Natural killer cell treated with Interleukin-12 subunit alpha and Interleukin-12 subunit beta and Interleukin-15 and Interleukin-18, amount 100 ng/mL, for 72 hours (primary cell): ENCODE data around the gene FAM180A. TPM values are rescaled to one million over a fixed set of nuclear protein-coding genes. Genes with fewer than 3 reads are reported as not detected.

ENCODE experiments used
- ATAC-seq, 2 donors: fragments of 150-1000 bp; cut with Tn5 transposase in 1 of 2; sonication (Bioruptor Pico), chemical (Tn5 transposase) in 1 of 2; 2 replicates each; pipeline ENCODE4 v1.10.0; 2021
- DNase-seq: peaks from one replicate; pipeline ENCODE4 v3.0.0; 2022; ENCODE audit warnings: low spot score
- H3K27ac Mint-ChIP-seq, 2 donors: 1 replicate in 1 of 2; 2 replicates in 1 of 2; pipeline ENCODE4 v1.8.0; 2022; ENCODE audit warnings: mixed read lengths in 2 of 2, mild to moderate bottlenecking in 1 of 2, moderate library complexity in 1 of 2
- H3K27me3 Mint-ChIP-seq, 2 donors: 1 replicate in 1 of 2; 2 replicates in 1 of 2; pipeline ENCODE4 v1.8.0; 2022; ENCODE audit warnings: mixed read lengths in 2 of 2
- H3K36me3 Mint-ChIP-seq: one replicate; pipeline ENCODE4 v1.8.0; 2022; ENCODE audit warnings: mixed read lengths
- H3K4me1 Mint-ChIP-seq, 2 donors: 1 replicate in 1 of 2; 2 replicates in 1 of 2; pipeline ENCODE4 v1.8.0; 2022; ENCODE audit warnings: low read depth in 2 of 2, mixed read lengths in 2 of 2, mild to moderate bottlenecking in 1 of 2
- H3K4me3 Mint-ChIP-seq: one replicate; pipeline ENCODE4 v1.8.0; 2022; ENCODE audit warnings: mixed read lengths
- H3K9me3 Mint-ChIP-seq: 2 replicates; pipeline ENCODE4 v1.8.0; 2022; ENCODE audit warnings: mixed read lengths
- total RNA-seq, 2 donors: library from RNA; stranded (reverse); gene quantifications; one replicate each; pipeline ENCODE4 v1.2.3, GENCODE V29; 2022

The FAM180A gene
- not detected for total RNA-seq

DNA sequence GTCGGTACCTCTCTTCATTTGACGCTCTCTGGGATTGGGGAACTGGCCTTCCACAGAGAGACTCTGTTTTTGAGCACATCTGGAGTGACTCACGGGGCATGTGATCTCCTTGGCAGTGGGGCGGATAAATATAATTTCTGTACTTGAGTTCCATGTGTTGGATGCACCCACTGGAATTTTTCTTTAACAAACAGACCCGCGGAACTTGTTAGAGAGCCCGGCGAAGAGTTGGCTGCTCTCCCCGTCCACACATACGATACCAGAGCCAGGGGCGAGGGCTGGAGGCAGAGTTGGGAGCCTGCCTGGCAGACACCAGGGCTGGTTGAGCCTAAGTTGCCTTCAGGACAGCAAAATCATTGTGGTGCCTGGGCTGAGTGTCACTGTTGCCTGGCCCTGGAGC is at the start of gene FAM180A:
Gene FAM180A, minus strand, starts transcription at position 44 of the 400 bp plus-strand sequence. CDS start 233 bp downstream, outside the sequence.
- Mint-ChIP-seq H3K9me3 (no peaks in the 10 kb centered on the region), H3K27me3 (peaks cover 2 to 13% of the 10 kb centered on the region in 2 donors), H3K27ac (no peak within 1 kb of the TSS), H3K36me3 (no peaks in the 10 kb centered on the region), H3K4me1 (no peaks in the 10 kb centered on the region), H3K4me3 (no peak within 1 kb of the TSS)
- ATAC-seq: no peak
- no peak for DNase-seq

DNA sequence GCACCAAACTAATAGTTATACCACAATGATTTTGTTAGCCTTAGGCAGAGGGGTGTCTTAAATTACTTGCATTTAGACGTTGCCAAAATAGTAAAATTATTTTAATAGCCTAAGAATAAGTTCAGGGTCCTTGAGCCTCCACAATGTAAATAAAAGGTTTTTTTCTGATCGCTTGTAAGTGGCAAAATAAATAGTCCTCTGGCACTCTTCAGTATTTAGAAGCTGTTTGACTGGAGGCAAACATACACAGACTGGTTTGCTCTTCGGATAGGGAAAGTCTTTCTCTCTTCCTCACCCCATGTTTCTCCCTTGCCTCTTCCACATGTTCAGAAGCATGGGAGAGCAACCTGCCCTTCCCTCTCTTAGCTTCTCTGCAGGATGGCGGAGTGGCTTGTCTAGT is 49.5 kb upstream of the FAM180A start:
- Mint-ChIP-seq H3K9me3 (no peaks in the 10 kb centered on the region), H3K4me1 (peaks cover 10 to 11% of the 10 kb centered on the region in 2 donors), H3K27me3 (peaks cover 8 to 24% of the 10 kb centered on the region in 2 donors), H3K36me3 (no peaks in the 10 kb centered on the region), H3K27ac (no peak overlapping the region), H3K4me3 (no peak overlapping the region)
- DNase-seq (no peak), ATAC-seq (no peak)

GRCh38 chr7:135795846-135796570 is 47.4 kb upstream of the FAM180A start:
- Mint-ChIP-seq H3K9me3 (no peaks in the 10 kb centered on the region), H3K36me3 (no peaks in the 10 kb centered on the region), H3K27ac (no peak overlapping the region), H3K27me3 (peaks cover 0 to 15% of the 10 kb centered on the region in 2 donors), H3K4me1 (peaks cover 2 to 6% of the 10 kb centered on the region in 2 donors), H3K4me3 (no peak overlapping the region)
- ATAC-seq (no peak), DNase-seq (no peak)

GRCh38 chr7:135793841-135794240 is 45.2 kb upstream of the FAM180A start:
- H3K9me3 Mint-ChIP-seq: no peaks in the 10 kb centered on the region
- H3K4me1 Mint-ChIP-seq: no peaks in the 10 kb centered on the region
- no peak overlapping the region for H3K27ac Mint-ChIP-seq

GRCh38 chr7:135792866-135793265 is 44.3 kb upstream of the FAM180A start:
- Mint-ChIP-seq H3K36me3 (no peaks in the 10 kb centered on the region), H3K9me3 (no peaks in the 10 kb centered on the region), H3K4me3 (no peak overlapping the region), H3K4me1 (no peaks in the 10 kb centered on the region), H3K27me3 (peaks cover 0 to 12% of the 10 kb centered on the region in 2 donors), H3K27ac (no peak overlapping the region)
- no peak for ATAC-seq
- no peak for DNase-seq

More at GRCh38 chr7:135793841-135794240, 45.2 kb upstream of the FAM180A start:
- H3K36me3 Mint-ChIP-seq: no peaks in the 10 kb centered on the region
- peaks cover 0 to 9% of the 10 kb centered on the region in 2 donors for H3K27me3 Mint-ChIP-seq
- no peak for DNase-seq
- no peak for ATAC-seq
- no peak overlapping the region for H3K4me3 Mint-ChIP-seq

DNA sequence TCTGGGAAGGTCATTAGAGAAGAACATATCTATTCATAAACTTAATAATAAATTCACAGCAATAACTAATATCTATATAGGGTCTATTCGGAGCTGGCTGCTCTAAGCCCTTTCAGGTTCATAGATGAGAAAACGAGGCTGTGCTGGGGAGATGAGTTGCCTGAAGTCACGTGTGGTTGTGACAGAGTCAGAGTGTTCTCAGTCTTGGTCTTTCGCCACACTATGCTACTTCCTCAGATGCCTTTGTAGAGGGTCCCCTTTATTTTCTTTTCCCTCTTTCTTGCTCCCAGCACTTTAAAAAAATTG is 43.7 kb upstream of the FAM180A start:
- Mint-ChIP-seq H3K27ac (no peak overlapping the region), H3K36me3 (no peaks in the 10 kb centered on the region), H3K27me3 (peaks cover 0 to 12% of the 10 kb centered on the region in 2 donors), H3K4me1 (no peaks in the 10 kb centered on the region), H3K9me3 (no peaks in the 10 kb centered on the region), H3K4me3 (no peak overlapping the region)
- DNase-seq: no peak
- no peak for ATAC-seq

DNA sequence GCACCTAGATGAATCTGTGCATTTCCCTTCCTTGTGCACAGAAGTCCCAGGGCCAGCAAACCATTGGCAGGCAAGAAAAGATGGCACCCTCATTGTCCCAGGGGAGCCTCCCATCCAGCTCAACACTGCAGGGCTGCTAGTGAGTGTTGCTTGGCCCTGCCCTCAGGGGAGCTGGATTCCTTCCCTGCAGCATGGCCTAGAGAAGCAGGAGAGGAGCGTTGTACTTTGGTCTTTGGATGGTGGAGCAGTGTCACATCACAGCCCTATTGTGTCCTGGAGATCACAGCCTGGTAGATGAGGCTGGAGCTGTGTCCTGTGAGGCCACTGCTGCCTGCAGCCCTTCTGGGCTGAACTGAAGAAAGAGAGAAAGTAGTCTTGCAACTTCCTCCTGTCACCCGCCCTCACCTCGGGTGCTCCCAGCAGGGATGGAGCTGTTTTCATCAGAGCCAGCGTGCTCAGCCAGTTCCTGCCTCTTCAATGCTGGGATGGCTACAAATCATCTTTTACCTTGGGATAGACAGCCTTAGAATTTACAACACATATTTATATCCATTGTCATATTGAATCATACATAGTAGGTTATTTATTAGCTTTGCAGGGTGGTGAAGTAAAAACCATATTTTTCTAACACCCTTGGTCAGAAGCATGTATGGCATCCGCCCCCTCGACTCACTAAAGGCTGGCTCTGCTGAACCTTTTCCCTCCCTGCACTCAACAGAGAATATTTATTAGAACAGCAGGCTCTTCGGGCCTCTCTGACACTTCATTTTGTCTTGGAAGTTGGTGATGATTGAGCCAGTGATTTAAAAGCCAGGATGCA is 43.1 kb upstream of the FAM180A start:
- no peak for ATAC-seq
- no peak overlapping the region for H3K27ac Mint-ChIP-seq
- no peaks in the 10 kb centered on the region for H3K4me1 Mint-ChIP-seq

DNA sequence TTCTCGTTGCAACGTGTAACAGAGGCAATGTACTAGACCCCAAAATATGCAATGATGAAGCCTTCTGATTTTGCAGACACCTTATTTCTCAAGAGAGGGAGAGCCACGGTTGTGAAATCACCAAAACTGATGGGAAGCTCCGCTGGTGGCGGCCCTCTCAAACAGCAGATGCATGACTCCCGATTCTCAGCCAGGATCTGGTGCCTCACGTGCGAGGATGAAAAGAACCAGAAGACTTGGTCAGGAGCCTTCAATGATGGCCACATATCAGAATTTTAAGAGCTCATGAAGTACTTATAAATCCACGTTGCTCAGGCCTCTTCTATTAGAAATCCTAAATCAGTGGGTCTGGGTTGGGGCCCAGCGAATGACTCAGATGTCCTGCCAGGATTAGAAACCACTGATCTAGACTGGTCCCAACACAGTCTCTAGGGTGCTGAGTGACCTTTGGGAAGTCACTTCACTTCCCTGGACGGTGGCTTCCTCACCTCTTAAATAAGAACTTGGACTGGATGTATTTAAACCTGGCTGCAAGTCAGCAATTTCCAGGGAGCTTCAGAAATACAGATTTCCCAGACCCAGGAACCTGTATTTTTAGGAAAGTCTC is 41.9 kb upstream of the FAM180A start:
- Mint-ChIP-seq H3K27me3 (peaks cover 0 to 14% of the 10 kb centered on the region in 2 donors), H3K27ac (no peak overlapping the region), H3K4me3 (no peak overlapping the region), H3K9me3 (no peaks in the 10 kb centered on the region), H3K4me1 (no peaks in the 10 kb centered on the region), H3K36me3 (no peaks in the 10 kb centered on the region)
- ATAC-seq (no peak), DNase-seq (no peak)

More for the DNA sequence above, 43.1 kb upstream of the FAM180A start:
- Mint-ChIP-seq H3K36me3 (no peaks in the 10 kb centered on the region), H3K4me3 (no peak overlapping the region), H3K27me3 (peaks cover 0 to 12% of the 10 kb centered on the region in 2 donors), H3K9me3 (no peaks in the 10 kb centered on the region)
- no peak for DNase-seq

DNA sequence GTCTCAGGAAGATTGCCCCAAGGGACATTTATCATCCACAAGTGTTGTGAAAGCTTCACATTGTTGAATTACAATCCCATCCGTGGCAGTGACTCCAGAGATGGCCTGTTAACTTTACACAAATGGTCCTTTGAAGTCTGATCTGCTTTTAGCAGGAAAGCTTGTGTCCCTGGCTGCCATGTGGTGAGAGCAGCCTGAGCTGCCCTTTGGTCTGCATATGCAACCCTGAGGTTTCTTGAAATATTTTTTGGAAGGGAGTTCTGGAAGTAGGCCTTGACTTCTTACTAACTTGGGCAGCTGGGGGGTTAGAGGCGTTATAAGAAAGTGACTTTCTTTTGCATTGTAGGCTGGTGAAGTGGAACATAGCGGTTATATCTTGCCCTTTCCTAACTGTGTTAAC is 41.3 kb upstream of the FAM180A start:
- Mint-ChIP-seq H3K4me3 (no peak overlapping the region), H3K27me3 (peaks cover 5 to 16% of the 10 kb centered on the region in 2 donors), H3K36me3 (no peaks in the 10 kb centered on the region), H3K4me1 (no peaks in the 10 kb centered on the region), H3K27ac (no peak overlapping the region), H3K9me3 (no peaks in the 10 kb centered on the region)
- DNase-seq (no peak), ATAC-seq (no peak)

DNA sequence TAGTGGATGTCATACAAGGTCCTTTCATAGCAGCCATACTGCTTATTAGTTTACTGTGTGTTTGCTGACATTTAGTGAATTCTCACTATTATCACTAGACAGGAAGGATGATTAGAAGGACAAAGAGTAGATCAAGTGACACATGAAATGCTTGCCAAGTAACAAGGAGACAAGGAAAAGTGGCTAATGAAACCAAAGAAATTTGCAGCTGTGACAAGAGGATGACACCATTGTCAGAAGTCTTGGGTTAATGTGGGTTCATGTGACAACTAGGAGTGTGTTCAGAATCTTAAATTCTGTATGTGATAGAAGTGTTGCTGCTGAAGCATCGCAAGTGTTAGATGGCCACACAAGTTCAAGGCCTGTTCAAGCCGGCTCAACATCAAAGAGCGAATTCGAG is 40.8 kb upstream of the FAM180A start:
- ATAC-seq: no peak
- no peak overlapping the region for H3K4me3 Mint-ChIP-seq

GRCh38 chr7:135786911-135787310 is 38.3 kb upstream of the FAM180A start:
- Mint-ChIP-seq H3K4me1 (no peaks in the 10 kb centered on the region), H3K4me3 (no peak overlapping the region), H3K9me3 (no peaks in the 10 kb centered on the region), H3K27ac (no peak overlapping the region), H3K27me3 (peaks cover 21 to 23% of the 10 kb centered on the region in 2 donors), H3K36me3 (no peaks in the 10 kb centered on the region)
- DNase-seq (no peak), ATAC-seq (no peak)

More for the DNA sequence above, 40.8 kb upstream of the FAM180A start:
- H3K27ac Mint-ChIP-seq: no peak overlapping the region
- no peaks in the 10 kb centered on the region for H3K36me3 Mint-ChIP-seq
- H3K27me3 Mint-ChIP-seq: peaks cover 10 to 20% of the 10 kb centered on the region in 2 donors
- H3K4me1 Mint-ChIP-seq: no peaks in the 10 kb centered on the region
- no peaks in the 10 kb centered on the region for H3K9me3 Mint-ChIP-seq
- no peak for DNase-seq

GRCh38 chr7:135785065-135785464 is 36.5 kb upstream of the FAM180A start:
- no peak overlapping the region for H3K27ac Mint-ChIP-seq
- H3K27me3 Mint-ChIP-seq: peaks cover 23 to 30% of the 10 kb centered on the region in 2 donors
- no peaks in the 10 kb centered on the region for H3K36me3 Mint-ChIP-seq
- no peak for DNase-seq
- H3K4me3 Mint-ChIP-seq: no peak overlapping the region
- H3K4me1 Mint-ChIP-seq: no peaks in the 10 kb centered on the region
- H3K9me3 Mint-ChIP-seq: no peaks in the 10 kb centered on the region
- ATAC-seq: peak in 1 of 2 donors; percentile 24

GRCh38 chr7:135784013-135784412 is 35.4 kb upstream of the FAM180A start:
- DNase-seq: no peak
- Mint-ChIP-seq H3K4me1 (no peaks in the 10 kb centered on the region), H3K9me3 (no peaks in the 10 kb centered on the region), H3K4me3 (no peak overlapping the region), H3K27ac (no peak overlapping the region), H3K27me3 (peaks cover 25 to 34% of the 10 kb centered on the region in 2 donors), H3K36me3 (no peaks in the 10 kb centered on the region)
- ATAC-seq: no peak

DNA sequence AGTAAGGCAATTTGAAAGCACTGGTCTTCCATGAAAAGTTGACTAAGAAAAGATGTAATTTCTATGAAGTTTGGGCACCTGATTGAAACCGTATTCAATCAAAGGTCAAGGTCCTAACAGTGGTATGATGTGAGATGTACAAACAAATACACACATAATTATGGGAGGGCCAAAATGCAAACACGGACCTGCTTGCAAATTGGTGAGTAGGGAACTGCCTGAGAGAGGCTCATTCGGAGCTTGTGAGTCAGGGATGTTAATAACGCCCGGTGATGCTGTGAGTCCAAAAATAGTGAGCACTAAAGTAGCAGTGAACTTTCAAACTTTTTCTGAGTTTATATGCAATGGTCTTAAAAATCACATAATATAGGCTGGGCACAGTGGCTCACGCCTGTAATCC is 34.2 kb upstream of the FAM180A start:
- peaks cover 34 to 46% of the 10 kb centered on the region in 2 donors for H3K27me3 Mint-ChIP-seq
- no peaks in the 10 kb centered on the region for H3K9me3 Mint-ChIP-seq
- ATAC-seq: no peak
- H3K4me3 Mint-ChIP-seq: no peak overlapping the region
- H3K27ac Mint-ChIP-seq: no peak overlapping the region
- H3K36me3 Mint-ChIP-seq: no peaks in the 10 kb centered on the region
- H3K4me1 Mint-ChIP-seq: no peaks in the 10 kb centered on the region
- DNase-seq: no peak
